CD4-positive, alpha-beta T cell treated with Interleukin-6 at 100 ng/mL for 8 hours (primary cell): ENCODE data around the gene TSEN34.
"Not testable (repeated sequence)": the region's sequence is repeated elsewhere in the genome, so short reads cannot be mapped to it uniquely, and the experiment has no call there.

ENCODE experiments used
- DNase-seq: peaks from one replicate; pipeline ENCODE4 v3.0.0-alpha.2; 2020; ENCODE audit warnings: mixed read lengths, low spot score

Gene TSEN34

DNA sequence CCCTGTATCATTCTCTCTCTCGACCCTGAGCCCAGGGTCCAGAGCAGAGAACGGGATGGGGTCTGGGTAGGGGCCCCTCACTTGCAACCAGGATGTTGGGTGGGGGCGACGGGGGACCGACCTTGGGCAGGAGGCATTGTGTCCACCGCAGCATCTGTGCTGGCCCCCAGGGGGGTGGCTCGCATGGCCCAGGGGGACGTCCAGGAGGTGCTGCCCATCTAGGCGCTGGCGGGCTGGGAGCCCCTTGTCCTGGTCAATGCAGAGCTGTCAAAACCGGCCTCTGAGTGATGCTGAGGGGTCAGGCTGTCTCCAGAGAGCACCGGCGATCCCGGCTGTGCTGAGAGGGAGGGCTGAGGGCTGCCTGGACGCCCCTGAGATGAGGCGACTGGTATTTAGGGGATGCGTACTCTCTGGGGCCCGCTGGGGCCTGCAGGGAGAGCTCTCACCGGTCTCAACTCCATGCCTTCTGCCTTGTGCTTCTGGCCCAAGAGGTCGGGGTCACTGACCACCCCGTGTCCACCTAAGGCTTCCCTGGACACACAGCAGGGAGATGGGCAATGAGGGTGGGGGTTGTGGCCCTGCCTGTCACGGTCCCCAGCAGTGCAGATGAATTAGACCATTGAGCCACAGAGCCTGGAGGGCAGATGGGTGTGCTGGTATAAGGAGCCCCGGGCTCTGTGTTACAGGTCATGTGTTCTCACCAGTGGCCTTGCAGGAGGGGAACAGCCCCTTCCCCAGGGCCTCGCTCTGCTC, 18.1 kb downstream of the TSEN34 start:
- no peak for DNase-seq

DNA sequence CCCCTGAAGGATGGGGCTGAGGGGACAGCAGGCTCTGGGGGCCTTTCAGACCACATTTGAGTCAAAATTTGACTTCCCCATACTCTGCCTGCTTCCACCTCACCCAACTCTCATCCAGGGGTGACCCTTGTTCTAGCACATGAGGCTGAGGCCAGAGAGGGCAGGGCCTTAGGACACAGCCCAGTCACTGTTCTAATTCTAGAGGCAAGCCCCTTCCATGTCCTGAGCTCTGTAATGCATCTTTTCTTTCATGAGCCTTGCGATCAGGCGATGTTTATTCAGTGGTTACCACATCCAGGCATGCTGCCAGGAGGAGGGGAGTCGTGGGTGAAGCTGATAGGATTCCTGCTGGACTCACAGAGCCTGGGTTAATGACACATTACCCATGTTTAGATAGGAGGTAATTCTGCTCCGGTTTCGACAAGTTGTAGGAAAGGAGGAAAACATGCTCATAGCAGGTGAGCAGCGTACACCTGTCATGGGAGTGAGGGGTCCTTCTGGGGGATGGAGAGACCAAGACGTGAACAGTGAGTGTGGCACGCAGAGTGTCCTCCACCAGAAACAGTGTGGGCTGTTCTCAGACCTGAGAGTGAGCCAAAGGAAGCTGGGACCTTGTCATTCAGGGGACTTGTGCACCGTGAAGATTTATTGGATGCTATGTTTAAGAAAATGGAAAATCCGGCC, 18.8 kb downstream of the TSEN34 start:
- no peak for DNase-seq

DNA sequence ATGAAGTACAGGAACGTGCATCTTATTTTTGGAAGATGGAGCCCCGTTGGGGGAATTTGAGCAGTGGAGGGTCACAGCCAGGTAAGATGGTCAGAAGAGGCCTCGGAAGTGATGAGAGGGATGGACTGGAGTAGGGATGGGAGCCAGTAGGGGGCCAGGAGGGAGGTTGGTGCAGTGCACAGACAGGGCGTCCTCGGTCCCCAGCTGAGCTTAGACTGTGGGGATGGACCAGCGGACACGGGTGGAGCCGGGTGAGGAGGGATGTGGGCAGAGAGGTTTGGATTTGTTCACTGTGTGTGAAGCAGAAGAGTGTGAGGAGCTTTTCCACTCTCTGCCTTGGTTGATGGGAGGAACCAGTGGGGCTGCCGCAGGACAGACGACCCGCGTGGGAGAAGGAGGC, 20.1 kb downstream of the TSEN34 start:
- DNase-seq = no peak

DNA sequence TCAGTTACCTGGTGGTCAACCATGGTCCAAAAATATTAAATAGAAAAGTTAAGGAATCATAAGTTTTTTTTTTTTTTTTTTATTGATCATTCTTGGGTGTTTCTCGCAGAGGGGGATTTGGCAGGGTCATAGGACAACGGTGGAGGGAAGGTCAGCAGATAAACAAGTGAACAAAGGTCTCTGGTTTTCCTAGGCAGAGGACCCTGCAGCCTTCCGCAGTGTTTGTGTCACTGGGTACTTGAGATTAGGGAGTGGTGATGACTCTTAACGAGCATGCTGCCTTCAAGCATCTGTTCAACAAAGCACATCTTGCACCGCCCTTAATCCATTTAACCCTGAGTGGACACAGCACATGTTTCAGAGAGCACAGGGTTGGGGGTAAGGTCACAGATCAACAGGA, 23.1 kb downstream of the TSEN34 start:
- DNase-seq = not testable (repeated sequence)

DNA sequence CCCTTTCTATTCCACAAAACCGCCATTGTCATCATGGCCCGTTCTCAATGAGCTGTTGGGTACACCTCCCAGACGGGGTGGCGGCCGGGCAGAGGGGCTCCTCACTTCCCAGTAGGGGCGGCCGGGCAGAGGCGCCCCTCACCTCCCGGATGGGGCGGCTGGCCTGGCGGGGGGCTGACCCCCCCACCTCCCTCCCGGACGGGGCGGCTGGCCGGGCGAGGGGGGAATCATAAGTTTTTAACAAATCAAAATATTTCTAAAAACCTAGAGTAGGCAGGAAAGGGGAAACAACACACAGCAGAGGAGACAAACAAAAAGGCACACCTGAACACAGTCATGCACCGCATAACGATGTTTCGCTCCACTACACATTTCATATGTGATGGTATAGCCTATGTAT, 23.6 kb downstream of the TSEN34 start:
- not testable (repeated sequence) for DNase-seq

DNA sequence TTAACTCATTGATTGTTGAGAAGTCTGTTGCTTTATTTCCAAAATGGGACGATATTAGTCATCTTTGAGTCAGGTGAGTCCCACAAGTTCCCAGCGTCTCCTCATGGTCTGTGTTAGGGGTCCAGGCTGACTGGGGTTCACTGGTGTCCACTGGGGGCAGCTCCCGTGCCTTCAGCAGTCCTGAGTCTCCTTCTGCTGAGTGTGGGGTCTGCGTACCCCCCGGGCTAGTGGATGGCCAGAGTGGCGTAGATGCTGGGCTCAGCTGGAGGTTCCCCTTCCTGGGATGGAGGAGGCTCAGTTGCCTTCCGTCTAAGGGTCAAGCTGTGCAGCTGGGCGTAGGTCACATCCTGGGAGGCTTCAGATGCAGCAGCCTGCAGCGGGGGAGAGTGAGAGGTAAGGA, 25.8 kb downstream of the TSEN34 start:
- DNase-seq = no peak

DNA sequence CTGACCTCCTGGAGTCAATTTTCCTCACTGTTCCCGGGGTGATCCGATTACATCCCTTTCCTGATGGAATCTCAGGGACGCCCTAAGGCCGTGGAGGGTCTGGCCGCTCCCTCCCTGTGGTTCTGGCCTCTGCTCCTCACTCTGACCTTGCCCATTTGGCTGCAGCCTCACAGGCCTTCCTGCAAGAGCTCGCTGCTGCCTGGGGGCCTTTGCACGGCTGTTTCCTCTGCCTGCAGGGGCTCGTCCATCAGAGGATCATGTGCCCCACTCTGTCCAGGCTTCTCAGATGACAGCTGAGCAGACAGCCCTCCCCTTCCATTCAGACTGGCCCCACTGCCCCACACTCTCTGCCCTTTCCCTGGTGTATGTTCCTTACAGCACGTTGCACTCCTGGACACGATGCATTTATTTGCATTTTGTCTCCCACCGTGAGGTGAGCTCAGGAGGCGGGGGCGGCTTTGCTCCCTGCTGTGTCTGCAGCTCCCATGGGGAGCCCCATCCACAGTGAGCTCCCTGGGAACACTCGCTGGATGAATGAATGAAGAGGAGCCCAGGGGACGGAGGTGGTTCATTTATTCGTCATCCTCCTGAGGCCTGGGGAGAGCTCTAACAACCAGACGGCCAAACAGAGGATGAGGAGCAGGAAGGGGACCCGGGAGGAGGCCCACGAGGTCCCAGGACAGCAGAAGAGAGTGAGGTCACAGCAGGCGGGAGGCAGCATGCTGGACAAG, 26.6 kb downstream of the TSEN34 start:
- not testable (repeated sequence) for DNase-seq

DNA sequence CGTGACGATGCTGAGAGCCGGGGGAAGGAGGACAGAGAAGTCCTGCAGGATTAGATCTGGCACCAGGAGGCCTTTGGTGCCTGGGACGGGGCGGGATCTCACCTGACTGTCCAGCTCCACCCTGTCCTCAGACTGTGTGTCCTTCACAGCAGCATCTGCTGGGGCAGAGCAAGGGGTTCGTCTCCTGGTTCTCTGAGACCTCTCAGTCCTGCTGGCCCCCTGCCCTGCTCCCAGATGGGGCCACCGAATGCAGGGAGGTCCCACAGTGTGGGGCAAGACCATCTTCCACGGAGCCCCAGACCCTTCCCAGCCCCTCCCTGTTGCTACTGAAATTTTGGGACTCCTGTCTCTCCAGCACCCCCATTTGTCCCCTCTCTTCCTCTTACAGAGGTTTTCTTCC, 27.2 kb downstream of the TSEN34 start:
- no peak for DNase-seq

DNA sequence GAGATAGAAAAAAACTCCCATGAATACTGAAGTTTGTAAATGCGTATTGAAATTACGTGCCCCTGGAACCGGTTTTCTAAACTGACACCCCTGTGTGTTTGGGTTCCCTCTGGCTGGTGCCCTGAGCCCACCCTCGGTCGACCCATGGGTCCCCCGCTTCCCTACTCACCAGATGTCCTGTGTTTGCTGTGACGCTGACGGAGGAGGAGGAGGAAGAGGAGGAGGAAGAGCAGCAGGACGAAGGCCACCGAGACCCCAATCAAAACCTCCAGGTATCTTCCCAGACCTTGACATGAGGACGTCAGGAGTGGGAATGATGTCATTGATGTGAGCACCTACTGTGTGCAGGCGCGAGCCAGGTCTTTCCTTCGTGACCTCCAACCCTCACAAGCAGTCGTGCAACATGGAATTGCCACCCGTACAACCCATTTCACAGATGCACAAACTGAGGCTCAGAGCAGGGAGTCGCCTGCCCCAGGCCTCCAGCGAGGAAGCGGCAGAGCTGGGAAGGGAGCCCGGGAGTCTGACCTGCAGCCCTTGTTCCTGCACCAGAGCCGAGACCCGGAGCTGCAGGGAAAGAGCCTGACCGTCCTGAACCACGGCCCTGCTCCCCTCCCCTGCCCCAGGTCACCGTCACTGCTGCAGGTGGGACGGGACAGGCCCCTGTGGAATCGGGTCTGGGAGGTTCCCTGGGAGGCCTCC, 28.0 kb downstream of the TSEN34 start:
- no peak for DNase-seq

DNA sequence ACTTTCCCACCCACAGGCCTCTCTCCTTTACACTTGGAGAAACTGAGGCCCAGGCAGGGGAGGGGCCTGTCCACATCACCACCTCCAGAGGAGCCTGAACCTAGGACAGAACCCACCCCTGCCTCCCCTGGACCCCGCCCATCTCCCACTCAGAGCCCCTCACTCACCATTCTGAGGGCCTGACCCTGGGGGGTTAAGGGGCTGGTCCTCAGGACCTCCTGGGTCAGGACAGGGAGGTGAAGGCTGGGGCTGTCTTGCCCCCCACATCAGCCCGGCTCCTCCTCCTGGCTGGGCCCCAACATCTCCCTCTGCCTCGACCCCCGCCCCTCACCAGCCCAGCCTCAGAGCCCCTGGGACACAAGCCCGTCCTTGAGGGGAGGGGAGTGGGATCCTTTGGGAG, 28.6 kb downstream of the TSEN34 start:
- DNase-seq = not testable (repeated sequence)

DNA sequence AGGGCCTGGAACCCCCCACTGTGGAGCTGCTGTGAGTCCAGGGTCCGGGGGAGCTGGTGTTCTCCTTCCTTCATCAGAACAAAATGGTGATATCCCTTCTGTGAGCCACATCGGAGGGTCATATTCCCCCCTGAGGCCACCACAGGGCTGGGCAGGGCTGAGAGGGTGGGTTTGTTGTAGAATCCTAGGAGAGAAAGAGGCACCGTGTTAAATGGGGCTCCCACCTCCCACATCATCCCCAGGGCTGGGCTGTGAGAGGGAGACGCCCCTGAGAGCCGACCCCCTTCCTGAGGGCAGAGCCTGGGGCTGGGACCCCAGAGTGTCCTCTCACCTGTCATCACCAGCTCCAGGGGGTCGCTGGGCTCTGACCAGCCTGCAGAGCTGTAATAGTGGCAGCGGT, 30.8 kb downstream of the TSEN34 start:
- not testable (repeated sequence) for DNase-seq

DNA sequence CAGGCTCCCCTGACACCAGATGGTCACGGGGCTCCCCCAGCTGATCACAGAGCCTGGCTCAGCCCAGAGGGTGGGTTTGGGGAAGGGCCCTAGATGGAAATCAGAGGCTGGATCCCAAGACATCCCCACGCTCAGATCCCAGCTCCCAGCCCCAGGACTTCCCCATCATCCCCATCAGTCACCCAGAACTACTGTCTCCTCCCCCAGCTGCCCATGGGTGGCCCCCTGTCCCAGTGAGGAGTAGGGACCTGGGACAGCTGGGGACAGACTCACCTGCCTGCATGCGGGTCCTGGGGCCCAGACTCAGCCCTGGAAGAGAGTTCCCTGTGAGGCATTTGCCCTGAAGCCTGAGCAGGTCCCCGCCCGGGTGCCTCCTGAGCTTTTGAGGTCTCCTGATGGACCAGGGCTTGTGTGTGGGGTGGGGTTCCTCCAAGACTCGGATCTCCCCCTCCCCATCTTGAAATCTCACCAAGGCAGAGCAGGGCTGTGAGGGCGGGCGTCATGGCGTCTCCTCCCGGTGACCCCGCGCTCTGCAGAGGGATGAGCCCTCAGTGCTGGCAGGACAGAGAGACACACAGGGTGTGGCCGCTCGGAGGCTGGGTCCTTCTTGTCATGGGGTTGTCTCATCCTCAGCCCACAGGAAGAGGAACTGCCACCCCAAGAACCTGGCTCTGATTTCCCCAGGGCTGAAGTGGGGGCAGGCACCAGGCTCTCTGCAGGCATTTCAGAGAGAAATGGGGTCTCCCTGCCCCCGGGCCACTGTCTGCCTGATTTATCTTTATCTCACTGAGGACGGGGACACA, 31.6 kb downstream of the TSEN34 start, which contains the start of gene LILRB3:
Gene LILRB3 (minus strand): TSS at position 534 of the 803 bp plus-strand sequence. CDS start 31 bp downstream, at position 503.
- DNase-seq = not testable (repeated sequence)

DNA sequence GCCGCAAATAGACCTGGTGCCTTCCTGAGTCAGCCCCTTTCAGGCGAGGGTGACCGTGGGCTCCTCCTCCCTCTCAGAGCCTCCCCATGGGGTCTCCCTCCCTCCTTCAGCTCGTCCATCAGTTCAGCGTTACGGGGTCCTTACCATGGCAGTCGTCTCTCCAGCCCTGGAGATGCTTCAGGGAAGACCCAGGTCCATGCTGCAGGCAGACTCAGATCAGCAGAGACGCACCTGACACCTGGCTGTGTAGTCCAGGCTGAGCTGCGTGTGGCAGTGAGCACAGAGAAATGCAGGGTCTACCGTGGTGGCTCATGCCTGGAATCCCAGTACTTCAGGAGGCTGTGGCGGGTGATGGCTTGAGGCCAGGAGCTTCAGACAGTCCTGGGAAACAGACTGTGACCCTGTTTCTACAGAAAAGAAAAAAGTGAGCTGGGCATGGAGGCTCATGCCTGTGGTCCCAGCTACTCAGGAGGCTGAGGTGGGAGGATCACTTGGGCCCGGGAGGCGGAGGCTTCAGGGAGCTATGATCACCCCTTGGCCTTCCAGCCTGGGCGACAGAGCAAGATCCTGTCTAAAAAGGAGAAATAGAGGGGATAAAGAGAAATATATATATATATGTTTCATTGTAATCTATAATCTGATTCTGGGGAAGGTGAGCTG, 32.3 kb downstream of the TSEN34 start:
- not testable (repeated sequence) for DNase-seq

DNA sequence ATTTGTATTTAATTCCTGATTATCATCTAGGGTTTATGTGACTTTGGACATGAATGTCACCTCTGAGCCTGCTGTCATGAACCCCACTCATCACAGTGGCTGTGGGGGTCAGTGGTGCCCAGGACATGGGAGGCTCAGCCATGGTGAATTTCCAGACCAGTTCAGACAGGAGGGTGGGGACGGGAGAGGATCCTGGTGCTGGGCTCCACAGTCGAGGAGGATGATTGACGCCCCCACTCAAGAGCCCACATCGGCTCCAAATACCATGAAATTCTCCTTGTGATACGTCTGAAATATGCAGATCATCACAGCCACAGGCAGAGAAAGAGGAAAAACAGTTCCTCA, 32.8 kb downstream of the TSEN34 start:
- DNase-seq = not testable (repeated sequence)

DNA sequence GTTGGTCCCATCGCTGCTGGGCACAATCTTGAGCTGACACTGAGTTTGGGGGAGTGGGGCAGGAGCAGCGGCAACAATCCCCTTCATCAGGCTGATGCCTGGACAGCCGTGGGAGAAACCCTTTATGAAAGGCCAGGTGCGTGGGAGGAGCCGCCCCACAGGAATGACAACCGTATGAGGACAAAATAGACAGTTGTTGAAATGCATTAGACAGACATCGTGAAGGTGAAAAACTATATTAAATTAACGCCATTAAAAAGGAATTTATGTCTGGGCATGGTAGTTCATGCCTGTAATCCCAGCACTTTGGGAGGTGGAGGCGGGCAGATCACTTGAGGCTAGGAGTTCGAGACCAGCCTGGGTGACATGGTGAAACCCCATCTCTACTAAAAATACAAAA, 33.5 kb downstream of the TSEN34 start:
- not testable (repeated sequence) for DNase-seq

DNA sequence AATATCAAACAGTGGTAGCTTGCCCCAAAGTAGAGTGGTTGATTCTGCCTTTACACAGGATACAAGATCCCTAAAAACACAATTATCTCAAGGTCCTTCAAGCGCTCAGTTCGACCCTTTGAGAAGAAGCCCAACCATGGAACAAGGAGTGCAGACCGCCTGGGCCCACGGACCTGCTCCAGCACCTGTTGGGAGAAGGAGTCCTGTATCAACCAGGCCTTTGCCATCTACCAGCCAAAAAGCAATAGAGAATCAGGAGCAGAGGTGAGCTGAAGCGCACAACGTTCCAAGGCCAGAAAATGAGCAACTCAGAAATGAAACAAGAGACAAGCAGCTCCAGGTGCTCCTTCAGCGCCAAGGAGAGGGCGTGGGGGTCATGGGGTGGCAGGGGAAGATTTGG, 38.0 kb downstream of the TSEN34 start:
- DNase-seq = no peak

DNA sequence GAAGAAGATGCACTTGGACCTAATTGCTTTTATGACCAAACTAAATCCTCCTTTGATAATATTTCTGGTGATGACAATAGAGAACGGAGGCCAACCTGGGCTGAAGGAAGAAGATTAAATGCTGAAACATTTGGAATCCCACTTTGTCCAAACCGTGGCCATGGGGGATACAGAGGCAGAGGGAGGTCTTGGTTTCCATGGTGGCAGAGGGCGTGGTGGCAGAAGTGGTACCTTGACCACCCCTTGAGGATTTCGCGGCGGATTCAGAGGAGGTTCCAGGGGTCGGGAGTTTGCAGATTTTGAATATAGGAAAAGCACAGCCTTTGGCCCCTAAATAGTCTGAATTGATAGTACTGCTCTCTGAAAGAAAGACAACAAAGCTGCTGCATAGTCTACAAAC, 38.9 kb downstream of the TSEN34 start:
- DNase-seq = no peak

DNA sequence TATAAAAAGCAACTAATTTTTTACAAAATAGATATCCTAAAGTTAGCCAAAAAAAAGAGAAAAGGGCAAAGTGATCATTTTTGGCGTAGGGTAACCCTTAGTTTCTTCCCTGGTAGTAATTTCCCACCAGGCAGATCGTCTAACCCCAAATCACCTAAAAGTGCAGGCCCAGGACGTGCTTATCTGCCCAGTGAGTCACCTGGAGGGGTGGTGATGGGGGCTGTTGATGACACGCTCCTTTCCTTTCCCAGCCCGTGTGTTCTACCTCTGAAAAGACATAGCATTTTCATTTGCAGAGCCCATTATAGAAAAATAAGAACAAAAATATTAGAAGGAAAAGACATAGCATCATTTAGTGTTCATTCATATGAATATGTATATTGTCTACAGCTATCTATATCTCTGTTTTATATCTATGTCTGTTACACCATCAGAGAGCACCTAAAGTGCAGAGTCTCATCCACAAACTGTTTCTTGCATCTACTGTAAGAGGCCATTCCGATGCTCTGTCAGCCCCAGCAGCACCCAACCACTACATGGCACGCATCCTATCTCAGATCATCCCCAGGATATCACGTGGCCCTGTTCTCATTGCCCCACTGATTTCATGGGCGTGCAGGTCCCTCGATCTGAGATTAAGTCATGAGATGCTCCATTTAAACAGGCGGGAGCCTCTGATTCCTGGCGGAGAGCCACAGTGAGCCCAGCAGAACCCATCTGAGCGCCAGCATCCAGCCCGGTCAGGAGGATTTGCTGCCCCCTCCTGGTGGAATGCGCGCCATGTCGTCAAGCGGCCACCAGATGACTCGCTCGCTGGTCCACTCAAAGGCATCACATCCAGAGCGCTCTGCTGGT, 40.2 kb downstream of the TSEN34 start:
- DNase-seq = peak; percentile 77

DNA sequence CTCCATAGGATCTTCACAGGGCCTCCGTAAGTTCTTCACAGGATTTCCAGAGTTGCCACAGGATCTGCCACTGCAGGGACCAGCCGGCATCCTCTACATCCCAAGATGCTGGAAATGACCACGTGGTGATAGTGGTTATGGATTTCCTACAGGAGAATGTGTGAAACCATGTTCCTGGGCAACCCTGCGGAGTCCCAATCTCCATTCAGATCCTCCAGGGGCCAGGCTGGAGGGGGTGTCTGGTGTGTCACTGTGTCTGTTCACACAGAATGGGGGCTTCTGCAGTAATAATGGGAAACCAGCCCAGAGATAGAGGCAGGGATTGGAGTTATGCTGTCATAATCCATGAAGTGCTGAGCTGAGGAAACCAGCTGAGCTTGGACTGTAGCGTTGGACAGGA, 42.8 kb downstream of the TSEN34 start:
- no peak for DNase-seq
